PC-3 (cell line): Measurements from ENCODE around the gene KCNJ12. TPM values are rescaled to one million over a fixed set of nuclear protein-coding genes. Genes with fewer than 3 reads are reported as not detected.

Experiments
- ATAC-seq: fragments of 200-7000 bp; cut with Tn5 transposase; 2 replicates; pipeline ENCODE4 v1.9.1; 2020; ENCODE audit warnings: mild to moderate bottlenecking, moderate library complexity
- BruUV-seq: library from RNA; stranded (reverse); fragments of 400-500 nt; replicated peaks from 2 replicates; lab custom pipeline; 2021; lab: Mats Ljungman, UMichigan
- CTCF ChIA-PET: fragments of 300-600 bp; sonication (Branson Sonifier 250); formaldehyde crosslinking; loops from one replicate; lab custom pipeline; 2022; ENCODE audit warnings: antibody characterized with exemption; lab: Charles Lee
- POLR2A ChIA-PET: fragments of 300-600 bp; sonication (Branson Sonifier 250); formaldehyde crosslinking; loops from one replicate; lab custom pipeline; 2022; ENCODE audit warnings: antibody characterized with exemption; ENCODE audit not compliant: unreplicated experiment; lab: Charles Lee
- DNase-seq: peaks from one replicate; pipeline ENCODE4 v3.0.0-alpha.2; 2015
- H2AFZ ChIP-seq: fragments of 300-600 bp; sonication (generic); 2 replicates; pipeline ENCODE4 v1.6.0; 2016; ENCODE audit warnings: antibody characterized with exemption, low read length
- H3F3A ChIP-seq: fragments of 300-600 bp; sonication (generic); one replicate; pipeline ENCODE4 v1.6.0; 2017; ENCODE audit warnings: antibody characterized with exemption, low read length, control low read depth, mild to moderate bottlenecking; ENCODE audit not compliant: unreplicated experiment
- H3K27ac ChIP-seq: fragments of 300-600 bp; sonication (generic); 2 replicates; pipeline ENCODE4 v1.5.1; 2016; ENCODE audit warnings: mild to moderate bottlenecking, low read length
- H3K27me3 ChIP-seq: fragments of 300-600 bp; sonication (generic); 2 replicates; pipeline ENCODE4 v1.6.1; 2016; ENCODE audit warnings: low read length, mixed read lengths
- H3K36me3 ChIP-seq: fragments of 300-600 bp; sonication (generic); 2 replicates; pipeline ENCODE4 v1.6.1; 2016; ENCODE audit warnings: low read depth, mixed run types, low read length, mixed read lengths
- H3K4me1 ChIP-seq: fragments of 300-600 bp; sonication (generic); 2 replicates; pipeline ENCODE4 v1.5.1; 2016; ENCODE audit warnings: low read length; ENCODE audit not compliant: insufficient read depth
- H3K4me2 ChIP-seq: fragments of 300-600 bp; sonication (generic); 2 replicates; pipeline ENCODE4 v1.6.0; 2016; ENCODE audit warnings: low read length
- H3K4me3 ChIP-seq: fragments of 300-600 bp; sonication (generic); 2 replicates; pipeline ENCODE4 v1.5.1; 2016; ENCODE audit warnings: mild to moderate bottlenecking, low read length, mixed read lengths
- H3K79me2 ChIP-seq: fragments of 300-600 bp; sonication (generic); 2 replicates; pipeline ENCODE4 v1.6.1; 2017; ENCODE audit warnings: low read length, mixed read lengths
- H3K9ac ChIP-seq: fragments of 300-600 bp; sonication (generic); 2 replicates; pipeline ENCODE4 v1.6.0; 2016; ENCODE audit warnings: mild to moderate bottlenecking, low read length
- H3K9me2 ChIP-seq: fragments of 300-600 bp; sonication (generic); replicated peaks from 2 replicates; pipeline ENCODE4 v1.6.1; 2016; ENCODE audit warnings: mixed run types, low read length, mixed read lengths
- H3K9me3 ChIP-seq: fragments of 300-600 bp; sonication (generic); 2 replicates; pipeline ENCODE4 v1.6.1; 2016; ENCODE audit warnings: low read length, mixed read lengths
- H4K20me1 ChIP-seq: fragments of 300-600 bp; sonication (generic); 2 replicates; pipeline ENCODE4 v1.6.1; 2016; ENCODE audit warnings: low read length, mixed read lengths
- CTCF ChIP-seq: fragments of 300-600 bp; sonication (generic); conservative IDR thresholded peaks from 2 replicates; pipeline ENCODE4 v1.5.1; 2017; ENCODE audit warnings: antibody characterized with exemption, low read depth, mild to moderate bottlenecking, low read length
- EZH2 ChIP-seq: fragments of 300-600 bp; sonication (generic); IDR thresholded peaks from one replicate; pipeline ENCODE4 v1.6.1; 2017; ENCODE audit warnings: antibody characterized with exemption, mild to moderate bottlenecking, low read length; ENCODE audit not compliant: unreplicated experiment
- EZH2phosphoT487 ChIP-seq: fragments of 300-600 bp; sonication (generic); IDR thresholded peaks from 2 replicates; pipeline ENCODE4 v1.6.1; 2018; ENCODE audit warnings: mild to moderate bottlenecking, antibody characterized with exemption, low read length, borderline replicate concordance
- intact Hi-C: fragments of 100-400 bp; cut with micrococcal nuclease; formaldehyde crosslinking; loops from 2 replicates; pipeline ENCODE4 v1.9.0; 2023
- total RNA-seq: library from RNA; depleted of rRNA; stranded (reverse); fragments of >200 nt; gene quantifications from 2 replicates; pipeline ENCODE4 v1.2.3, GENCODE V29; 2014

KCNJ12 gene
- total RNA-seq, 1 experiment from 2014 or later, result 11.1 TPM

DNA sequence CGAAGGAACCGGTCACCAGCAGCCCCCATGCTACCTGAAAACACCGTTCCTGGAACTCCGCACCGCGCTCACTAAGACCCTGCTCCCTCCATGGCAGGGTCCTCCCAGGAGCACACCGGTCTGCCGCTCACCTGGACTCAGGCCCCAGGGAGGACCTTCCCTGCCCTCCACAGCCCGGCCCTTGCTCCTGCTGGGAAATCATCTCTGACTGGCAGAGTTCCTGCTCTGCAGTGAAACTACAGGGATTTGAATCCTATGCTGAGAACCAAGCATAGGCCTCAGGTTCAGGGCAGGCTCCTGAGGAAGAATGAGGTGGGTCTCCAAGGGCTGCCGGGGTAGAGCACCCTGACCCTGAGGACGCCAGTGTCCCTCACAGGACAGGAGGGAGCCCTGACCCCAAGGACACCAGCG is 88.5 kb downstream of the KCNJ12 start:
- CTCF ChIA-PET, result no interaction called here

DNA sequence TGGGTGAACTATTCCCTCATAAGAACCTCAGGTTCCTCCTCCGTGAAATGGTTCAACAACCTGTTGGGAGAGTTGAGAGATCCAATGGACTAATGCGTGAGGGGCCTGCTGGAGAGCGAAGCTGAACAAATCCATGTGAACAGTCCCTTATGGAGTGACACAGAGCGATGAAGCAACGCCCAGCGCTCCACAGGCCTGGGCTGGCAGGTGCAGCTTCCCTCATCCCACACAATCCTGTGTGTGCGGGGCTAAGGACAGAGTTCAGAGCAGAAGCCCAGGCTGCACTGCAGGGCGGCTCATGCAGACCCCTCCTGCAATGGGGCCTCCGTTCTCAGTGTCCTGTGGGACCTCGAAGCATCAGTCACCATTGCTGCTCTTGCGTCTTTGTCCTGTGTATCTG is 90.4 kb downstream of the KCNJ12 start:
- DNase-seq (no peak), ATAC-seq (no peak)
- BruUV-seq, result no TSS peak
- ChIA-PET CTCF (no interaction called here), POLR2A (no interaction called here)
- Histone ChIP-seq H3K4me2 (no peak overlapping the region), H2AFZ (no peak overlapping the region), H3K36me3 (no peaks in the 10 kb centered on the region), H3K27me3 (peaks cover 52% of the 10 kb centered on the region), H3K27ac (no peak overlapping the region), H3K4me1 (no peaks in the 10 kb centered on the region), H3K4me3 (no peak overlapping the region), H3K9me2 (no peaks in the 10 kb centered on the region), H3F3A (no peaks in the 10 kb centered on the region), H3K9me3 (no peaks in the 10 kb centered on the region), H3K9ac (no peak overlapping the region), H4K20me1 (no peaks in the 10 kb centered on the region), H3K79me2 (no peaks in the 10 kb centered on the region)
- TF ChIP-seq EZH2 (no peak), EZH2phosphoT487 (no peak), CTCF (no peak)
- intact Hi-C loops, result no loop called here

More for the DNA sequence above, 88.5 kb downstream of the KCNJ12 start:
- peaks cover 44% of the 10 kb centered on the region for H3K27me3 ChIP-seq
- DNase-seq (no peak), ATAC-seq (no peak)
- no peaks in the 10 kb centered on the region for H3F3A ChIP-seq
- no peaks in the 10 kb centered on the region for H3K36me3 ChIP-seq
- H3K9me3 ChIP-seq, result no peaks in the 10 kb centered on the region
- POLR2A ChIA-PET, result no interaction called here
- no peak overlapping the region for H3K4me2 ChIP-seq
- no peak overlapping the region for H3K9ac ChIP-seq
- no peaks in the 10 kb centered on the region for H3K9me2 ChIP-seq
- H4K20me1 ChIP-seq, result no peaks in the 10 kb centered on the region
- no peaks in the 10 kb centered on the region for H3K79me2 ChIP-seq
- no peak overlapping the region for H2AFZ ChIP-seq
- no TSS peak for BruUV-seq
- no peak overlapping the region for H3K4me3 ChIP-seq
- intact Hi-C loops, result no loop called here
- no peak overlapping the region for H3K27ac ChIP-seq
- no peak for TF ChIP-seq EZH2phosphoT487
- TF ChIP-seq EZH2, result no peak
- no peak for TF ChIP-seq CTCF
- no peaks in the 10 kb centered on the region for H3K4me1 ChIP-seq

- ChIA-PET POLR2A (no interaction called here), CTCF (no interaction called here)
- intact Hi-C loops, result no loop called here
- H3K9ac ChIP-seq, result no peak overlapping the region
- H3K4me3 ChIP-seq, result no peak overlapping the region
- DNase-seq, result no peak
- no peaks in the 10 kb centered on the region for H3K79me2 ChIP-seq
- no peak overlapping the region for H3K27ac ChIP-seq
- H2AFZ ChIP-seq, result no peak overlapping the region
- no peaks in the 10 kb centered on the region for H4K20me1 ChIP-seq
- no peaks in the 10 kb centered on the region for H3K36me3 ChIP-seq
- H3K9me2 ChIP-seq, result no peaks in the 10 kb centered on the region
- no peak overlapping the region for H3K4me2 ChIP-seq
- TF ChIP-seq EZH2phosphoT487, result no peak
- TF ChIP-seq CTCF, result no peak
- TF ChIP-seq EZH2, result no peak
- H3F3A ChIP-seq, result no peaks in the 10 kb centered on the region
- no TSS peak for BruUV-seq
- ATAC-seq, result no peak
- H3K4me1 ChIP-seq, result no peaks in the 10 kb centered on the region
- peaks cover 59% of the 10 kb centered on the region for H3K27me3 ChIP-seq
- no peaks in the 10 kb centered on the region for H3K9me3 ChIP-seq
These were observed 91.0 kb downstream of the KCNJ12 start for GRCh38 chr17:21467196-21467595.
